COR-L47 (cell line): ENCODE results near the gene MYH16.
"Not testable (repeated sequence)": the region's sequence is repeated elsewhere in the genome, so short reads cannot be mapped to it uniquely, and the experiment has no call there.

Experiments used
- DNase-seq: peaks from one replicate; lab custom pipeline; 2025; lab: John Stamatoyannopoulos, UW

Gene MYH16

DNA sequence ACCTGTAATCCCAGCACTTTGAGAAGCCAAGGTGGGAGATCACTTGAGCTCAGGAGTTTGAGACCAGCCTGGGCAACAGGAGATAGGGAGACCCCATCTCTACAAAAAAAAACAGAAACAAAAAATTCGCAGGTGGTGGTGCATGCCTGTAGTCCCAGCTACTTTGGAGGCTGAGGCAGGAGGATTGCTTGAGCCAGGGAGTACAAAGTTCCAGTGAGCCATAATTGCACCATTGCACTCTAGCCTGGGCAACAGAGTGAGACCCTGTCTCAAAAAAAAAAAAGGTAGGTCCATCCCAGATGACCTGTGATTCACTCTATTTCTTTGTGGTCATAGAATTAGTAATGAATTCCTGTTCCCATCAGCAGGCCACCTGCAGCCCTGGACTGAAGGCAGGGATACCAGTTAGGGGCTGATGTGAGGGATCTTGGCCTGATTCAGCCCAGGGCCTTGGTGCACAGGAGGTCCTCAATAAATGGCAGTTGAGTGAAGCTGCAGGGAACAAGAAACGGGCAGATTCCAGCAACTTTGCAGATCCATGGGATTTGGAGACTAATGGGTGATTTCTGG, at the start of gene MYH16:
Gene MYH16, plus strand, starts transcription at position 364 of the 570 bp plus-strand sequence.
- DNase-seq = no peak

DNA sequence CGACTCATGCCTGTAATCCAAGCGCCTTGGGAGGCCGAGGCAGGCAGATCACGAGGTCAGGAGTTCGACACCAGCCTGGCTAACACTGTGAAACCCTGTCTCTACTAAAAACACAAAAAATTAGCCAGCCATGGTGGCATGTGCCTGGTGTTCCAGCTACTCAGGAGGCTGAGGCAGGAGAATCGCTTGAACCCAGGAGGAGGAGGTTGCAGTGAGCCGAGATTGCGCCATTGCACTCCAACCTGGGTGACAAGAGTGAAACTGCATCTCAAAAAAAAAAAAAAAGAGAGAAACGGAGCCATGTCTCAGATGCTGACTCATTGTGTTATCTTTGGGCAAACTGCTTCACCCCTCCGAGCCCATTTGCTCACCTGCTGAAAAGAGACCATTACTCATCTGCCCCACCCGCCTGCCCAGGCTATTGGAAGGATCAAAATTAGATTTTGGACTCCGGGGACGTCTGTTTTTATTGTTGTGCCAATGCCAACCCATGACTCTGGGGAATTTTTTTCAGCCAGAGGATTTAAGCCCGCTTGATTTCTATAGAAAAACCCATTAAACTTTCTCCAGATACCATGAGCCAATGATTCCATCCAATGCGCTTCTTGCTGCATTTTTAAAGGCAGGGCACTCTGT, 48.3 kb upstream of the MYH16 start:
- DNase-seq = not testable (repeated sequence)

DNA sequence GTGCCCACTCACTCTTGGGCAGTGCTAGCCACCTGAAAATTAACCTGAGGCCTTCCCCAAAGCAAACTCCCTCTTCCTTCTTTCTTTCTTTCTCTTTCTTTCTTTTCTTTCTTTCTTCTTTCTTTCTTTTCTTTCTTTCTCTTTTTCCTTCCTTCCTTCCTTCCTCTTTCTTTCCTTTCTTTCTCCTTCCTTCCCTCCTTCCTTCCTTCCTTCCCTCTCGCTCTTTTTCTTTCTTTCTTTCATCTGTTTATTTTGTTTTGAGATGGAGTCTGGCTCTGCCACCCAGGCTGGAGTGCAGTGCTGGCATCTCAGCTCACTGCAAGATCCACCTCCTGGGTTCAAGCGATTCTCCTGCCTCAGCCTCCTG, 47.8 kb upstream of the MYH16 start:
- DNase-seq = no peak

DNA sequence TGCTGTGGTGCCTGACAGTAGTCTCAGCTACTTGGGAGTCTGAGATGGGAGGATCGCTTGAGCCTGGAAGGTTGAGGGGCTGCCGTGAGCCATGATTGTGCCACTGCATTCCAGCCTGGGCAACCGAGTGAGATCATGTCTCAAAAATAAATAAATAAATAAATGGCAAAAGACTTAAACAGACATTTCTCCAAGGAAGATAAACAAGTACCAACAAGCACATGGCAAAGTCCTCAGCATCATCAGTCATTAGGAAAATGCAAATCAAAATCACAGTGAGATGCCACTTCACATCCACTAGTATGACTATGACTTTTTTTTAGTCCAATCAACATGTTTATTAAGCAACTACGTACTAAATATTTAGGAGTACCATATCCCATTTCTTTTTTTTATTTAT, 43.4 kb upstream of the MYH16 start:
- no peak for DNase-seq

DNA sequence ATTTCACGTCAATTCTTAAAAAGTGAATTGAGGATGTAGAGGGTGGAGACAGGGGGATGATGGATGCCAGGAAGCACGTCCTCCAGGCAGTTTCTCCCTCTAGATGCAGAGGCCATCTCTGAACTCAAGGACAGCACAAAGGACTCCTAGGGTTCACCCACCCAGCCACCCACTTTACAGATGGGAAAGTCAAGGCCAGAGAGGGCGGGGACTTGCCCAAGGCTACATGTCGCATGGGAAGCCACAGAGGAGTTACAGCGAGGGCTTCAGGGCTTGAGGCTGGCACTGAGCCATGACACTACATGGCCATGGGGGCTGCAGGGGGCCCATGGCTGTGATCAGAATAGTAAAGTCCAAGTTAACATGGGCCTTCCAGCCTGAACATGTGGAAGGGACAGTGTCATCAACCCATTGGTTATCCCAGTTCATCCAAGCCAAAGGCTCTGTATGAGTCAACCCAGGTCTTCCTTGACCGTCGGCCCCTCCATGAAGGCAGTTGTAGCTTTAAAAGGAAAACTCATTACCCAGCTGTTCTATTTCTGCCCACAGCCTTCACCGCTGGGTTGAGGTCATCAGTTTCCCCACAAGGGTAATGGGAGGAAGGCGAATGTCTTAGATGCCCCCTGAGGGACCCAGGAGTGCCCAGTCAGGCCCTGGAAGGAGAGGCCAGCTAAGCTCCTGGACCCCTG, 40.4 kb upstream of the MYH16 start:
- DNase-seq = no peak

DNA sequence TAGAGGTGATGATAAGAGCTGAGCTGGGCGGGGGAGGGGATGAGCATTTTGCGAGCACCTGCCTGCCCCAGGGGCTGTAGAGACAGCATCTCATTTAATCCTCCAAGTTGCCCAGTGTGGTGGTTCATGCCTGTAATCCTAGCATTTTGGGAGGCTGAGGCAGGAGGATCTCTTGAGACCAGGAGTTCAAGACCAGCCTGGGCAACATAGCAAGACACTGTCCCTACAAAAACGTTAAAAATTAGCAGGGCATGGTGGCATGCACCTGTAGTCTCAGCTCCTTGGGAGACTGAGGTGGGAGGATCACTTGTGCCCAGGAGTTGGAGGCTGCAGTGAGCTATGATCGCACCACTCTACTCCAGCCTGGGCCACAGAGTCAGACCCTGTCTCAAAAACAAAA, 39.7 kb upstream of the MYH16 start:
- not testable (repeated sequence) for DNase-seq

DNA sequence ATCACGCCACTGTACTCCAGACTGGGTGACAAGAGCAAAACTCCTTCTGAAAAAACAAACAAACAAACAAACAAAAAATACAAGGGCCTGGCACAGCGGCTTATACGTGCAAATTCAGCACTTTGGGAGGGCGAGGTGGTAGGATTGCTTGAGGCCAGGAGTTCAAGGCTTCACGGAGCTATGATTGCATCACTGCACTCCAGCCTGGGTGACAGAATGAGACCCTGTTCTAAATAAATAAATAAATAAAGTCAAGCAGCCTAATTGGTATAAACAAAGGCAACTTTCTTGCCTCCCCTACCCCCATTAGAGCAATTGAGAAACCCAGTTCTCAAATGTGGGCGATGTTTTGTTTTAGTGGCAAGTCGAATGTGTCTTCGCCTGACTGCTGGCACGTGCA, 38.5 kb upstream of the MYH16 start:
- no peak for DNase-seq

DNA sequence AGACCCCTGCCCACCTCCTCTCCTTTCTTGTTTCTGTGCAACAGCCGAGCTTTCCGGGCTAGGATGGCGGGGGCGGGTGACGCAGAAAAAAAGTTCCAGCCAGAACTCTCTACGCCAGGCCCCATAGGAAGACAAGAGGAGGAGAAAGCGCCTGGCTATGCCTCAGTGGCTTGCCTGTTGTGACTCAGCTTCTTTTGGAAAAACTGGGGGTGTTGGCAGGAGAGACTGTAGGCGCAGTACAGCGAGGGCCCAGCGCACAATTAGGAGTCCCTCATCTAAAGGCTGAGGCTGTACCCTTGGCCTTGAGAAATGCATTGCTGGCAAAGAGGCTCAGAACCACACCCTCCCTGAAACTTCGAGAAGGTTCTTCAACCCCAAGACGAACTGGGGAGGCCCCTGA, 36.7 kb upstream of the MYH16 start:
- no peak for DNase-seq

DNA sequence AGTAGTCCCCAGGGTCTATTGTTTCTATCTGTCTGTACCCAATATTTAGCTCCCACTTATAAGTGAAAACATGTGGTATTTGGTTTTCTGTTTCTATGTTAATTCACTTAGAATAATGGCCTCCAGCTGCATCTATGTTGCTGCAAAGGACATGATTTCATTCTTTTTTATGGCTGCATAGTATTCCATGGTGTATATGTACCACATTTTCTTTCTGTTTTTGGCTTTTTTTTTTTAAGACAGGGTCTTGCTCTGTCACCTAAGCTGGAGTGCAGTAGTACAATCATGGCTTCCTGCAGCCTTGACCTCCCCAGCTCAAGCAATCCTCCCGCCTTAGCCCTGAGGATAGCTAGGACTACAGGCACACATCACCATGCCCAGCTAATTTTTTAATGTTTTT, 34.8 kb upstream of the MYH16 start:
- not testable (repeated sequence) for DNase-seq

DNA sequence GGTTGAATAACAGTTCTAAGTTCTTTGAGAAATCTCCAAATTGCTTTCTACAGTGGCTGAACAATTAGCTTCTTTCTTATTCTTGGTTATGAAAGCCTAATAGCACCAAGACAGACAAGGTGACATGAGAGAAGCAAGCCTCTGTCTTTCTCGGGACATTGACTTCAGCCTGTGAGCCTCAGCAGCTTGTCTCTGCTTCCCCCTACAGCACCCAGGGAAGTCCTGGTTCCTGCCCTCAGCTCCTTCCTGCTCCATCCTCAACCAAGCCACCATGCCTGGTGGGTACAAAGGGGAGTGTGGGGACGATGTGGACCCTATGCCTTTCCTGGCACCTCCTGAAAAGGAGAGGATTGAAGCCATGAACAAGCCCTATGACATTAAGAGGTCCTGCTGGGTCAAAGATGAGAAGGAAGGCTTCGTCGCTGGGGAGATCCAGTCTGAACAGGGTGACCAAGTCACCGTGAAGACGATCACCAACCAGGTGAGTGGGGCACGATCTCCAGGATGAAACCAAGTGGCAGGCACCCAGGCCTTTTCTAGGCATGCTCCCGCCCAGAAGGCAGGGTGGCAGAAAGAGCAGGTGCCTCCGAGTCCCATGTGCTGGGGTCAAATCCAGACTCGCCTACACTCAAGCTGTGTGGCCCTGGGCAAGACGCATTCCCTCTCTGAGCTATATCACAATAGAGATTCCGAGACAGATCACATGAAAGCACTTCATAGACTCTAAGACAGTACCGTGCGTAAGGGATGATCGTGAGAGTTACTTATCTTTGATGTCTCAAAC, 33.9 kb upstream of the MYH16 start:
- DNase-seq = no peak

DNA sequence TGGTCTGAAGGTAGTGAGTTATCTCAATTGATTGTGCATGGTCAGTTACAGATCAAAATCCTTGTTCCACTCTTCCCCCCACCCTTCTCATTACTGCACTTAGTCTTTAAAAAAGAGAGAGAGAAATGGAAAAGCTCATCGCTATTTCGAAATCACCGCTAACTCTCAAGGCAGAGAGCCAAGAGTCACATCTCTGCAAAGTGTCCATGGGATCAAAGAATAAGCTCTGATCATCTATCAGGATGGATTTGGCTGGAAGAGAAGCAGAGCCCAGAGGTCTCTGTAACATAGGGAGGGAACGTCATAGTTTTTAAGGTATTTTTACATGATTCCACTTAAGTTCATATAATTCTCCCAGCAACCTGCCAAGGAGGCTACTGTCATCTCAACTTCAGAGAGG, 30.0 kb upstream of the MYH16 start:
- DNase-seq = no peak

DNA sequence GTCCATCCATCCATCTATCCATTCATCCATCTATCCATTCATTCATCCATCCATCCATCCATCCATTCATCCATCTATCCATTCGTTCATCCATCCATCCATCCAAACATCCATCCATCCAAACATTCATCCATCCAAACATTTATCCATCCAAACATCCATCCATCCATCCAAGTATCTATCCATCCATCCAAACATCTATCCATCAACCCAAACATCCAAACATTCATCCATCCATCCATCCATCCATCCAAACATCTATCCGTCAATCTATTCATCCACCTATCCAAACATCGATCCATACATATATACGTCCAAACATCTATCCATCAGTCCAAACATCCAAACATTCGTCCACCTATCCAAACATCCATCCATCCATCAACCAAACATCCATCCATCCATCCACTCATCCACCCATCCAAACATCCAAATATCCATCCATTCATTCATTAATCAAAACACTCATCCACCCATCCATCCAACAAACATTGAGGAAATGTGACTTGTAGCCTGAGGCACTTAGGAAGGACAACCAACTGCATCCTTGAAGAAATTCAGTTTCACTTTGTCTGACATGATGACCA, 28.8 kb upstream of the MYH16 start:
- no peak for DNase-seq

DNA sequence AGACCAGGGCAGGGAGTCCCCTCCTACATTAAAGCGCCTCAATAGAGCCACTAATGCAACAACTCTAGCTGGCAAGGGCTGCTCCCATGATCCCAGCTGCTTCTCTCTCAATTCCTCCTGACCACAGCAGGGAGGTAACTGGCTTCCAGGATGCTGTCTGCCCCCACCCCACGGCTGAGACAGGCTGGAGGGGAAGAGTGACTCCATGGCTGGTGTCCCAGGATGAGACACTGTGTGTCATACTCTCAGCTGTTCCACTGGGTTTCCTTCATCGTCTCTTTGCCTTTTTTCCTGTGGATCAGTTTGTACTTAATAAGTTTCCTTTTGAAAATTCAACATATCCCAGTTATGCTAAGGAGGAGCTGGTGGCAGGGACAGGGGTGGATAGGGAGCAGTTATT, 27.7 kb upstream of the MYH16 start:
- no peak for DNase-seq

DNA sequence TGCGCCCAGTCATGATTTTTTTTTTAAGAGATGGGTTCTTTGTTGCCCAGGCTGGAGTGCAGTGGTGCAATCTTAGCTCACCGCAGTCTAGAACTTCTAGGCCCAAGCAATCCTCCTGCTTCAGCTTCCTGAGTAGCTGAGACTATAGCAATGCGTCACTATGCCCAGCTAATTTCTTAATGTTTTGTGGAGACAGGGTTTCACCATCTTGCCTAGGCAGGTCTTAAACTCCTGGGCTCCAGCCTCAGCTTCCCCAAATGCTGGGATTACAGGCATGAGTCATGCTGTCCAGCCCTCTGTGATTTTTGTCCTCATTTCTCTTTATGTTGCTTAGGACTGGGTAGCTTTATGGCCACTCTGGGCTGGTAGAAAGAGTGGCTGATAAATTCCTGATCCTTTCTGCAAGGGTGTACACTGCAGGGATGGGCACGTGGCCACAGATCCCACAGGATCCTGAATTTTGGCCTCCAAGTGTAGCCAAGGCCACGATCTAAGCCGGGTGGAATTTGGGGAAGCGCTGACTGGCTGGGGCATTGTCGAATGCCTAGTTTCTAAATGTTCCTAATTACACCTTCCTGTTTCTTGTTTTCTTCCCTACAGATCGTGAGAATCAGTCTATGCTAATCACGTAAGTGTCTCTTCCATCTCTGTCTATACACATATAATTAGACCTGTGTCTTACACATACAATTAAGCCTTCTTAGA, 24.1 kb upstream of the MYH16 start:
- no peak for DNase-seq

DNA sequence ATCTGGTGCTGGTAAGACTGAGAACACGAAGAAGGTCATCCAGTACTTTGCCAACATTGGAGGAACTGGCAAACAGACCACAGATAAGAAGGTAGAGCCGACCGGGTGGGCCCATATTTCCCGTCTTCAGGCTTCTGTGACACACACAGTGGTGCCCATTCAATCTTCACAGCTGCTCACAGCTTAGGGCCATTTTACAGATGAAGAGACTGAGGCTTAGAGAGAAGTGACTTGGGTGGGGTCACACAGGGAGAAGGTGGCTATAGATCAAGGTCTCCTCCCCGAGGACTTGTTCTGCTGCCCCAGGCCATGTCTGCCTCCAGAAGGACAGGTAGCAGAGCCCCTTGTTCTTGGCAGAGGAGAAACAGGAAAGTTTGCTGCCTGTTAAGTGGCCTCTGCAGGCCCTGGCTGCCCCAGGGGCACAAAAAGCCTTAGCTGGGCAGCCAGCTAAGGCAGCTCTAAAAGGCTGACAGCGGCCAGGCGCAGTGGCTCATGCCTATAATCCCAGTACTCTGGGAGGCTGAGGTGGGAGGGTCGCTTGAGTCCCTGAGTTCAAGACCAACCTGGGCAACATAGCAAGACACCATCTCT, 22.6 kb upstream of the MYH16 start:
- no peak for DNase-seq

DNA sequence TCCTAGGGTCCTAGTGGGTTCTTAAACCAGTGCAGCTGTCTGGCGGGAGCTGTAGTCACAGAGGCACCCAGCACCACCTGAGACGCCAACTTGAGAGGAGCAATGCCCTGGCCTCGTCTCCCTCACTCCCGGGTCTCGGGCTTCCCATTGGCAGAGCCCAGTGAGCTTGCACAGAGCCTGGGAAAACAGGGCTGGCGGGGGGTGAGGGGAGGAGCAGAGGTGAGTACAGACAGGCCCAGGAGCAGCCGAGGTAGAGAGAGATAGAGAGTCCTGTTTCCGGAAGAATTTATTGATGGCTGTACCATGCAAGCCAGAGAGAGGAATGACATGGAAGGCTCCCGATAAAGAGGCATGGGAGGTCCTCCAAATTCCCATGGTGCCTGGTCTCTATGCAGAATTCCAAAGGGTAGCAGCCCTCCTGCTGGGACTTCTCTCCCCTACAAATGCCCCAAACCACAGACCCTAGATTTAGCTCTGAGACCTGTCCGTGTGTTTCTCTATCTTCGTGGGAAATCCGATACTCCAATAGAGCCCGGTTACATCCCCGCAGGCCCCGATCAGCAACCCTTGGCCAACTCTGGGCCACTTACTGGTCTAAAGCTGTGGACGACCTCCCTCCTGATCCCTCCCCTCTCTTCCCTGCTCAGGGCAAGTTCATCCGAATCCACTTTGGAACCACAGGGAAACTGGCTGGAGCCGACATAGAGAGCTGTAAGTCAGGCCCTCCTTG, 20.3 kb upstream of the MYH16 start:
- no peak for DNase-seq

DNA sequence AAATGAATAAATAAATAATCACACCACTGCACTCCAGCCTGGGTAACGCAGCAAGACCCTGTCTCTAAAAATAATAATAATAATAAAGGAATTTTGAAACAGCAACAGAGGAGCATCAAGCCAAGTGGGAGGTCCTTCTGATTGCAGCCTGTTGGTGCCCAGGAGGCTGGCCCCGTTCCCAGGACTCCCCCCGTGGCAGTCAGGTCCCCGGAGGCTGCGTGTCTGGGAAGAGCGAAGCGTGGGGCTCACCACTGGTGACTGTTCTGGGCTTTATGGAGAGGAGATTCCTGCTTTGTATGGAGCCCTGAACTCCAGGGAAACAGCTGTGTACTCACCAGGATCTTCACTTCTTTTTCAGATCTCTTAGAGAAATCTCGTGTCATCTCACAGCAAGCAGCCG, 19.3 kb upstream of the MYH16 start:
- DNase-seq = no peak

DNA sequence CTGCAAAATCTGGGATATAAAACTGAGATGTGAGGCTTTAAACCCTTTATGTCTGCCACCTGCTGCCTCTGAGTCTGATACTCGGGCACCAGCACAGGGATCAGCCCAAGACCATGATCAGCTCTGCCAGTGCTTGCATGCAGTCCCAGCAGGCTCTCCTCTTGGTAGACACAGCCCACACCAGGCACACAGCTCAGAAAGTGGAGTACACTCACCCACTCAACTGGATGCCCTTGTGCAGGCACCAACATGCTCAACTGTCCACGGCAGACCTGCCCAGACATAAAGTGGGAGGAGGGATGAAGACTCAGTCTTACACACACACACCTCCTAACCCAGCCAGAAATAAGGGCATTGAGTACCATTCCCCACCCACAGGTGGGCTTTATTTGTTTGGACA, 18.2 kb upstream of the MYH16 start:
- no peak for DNase-seq

DNA sequence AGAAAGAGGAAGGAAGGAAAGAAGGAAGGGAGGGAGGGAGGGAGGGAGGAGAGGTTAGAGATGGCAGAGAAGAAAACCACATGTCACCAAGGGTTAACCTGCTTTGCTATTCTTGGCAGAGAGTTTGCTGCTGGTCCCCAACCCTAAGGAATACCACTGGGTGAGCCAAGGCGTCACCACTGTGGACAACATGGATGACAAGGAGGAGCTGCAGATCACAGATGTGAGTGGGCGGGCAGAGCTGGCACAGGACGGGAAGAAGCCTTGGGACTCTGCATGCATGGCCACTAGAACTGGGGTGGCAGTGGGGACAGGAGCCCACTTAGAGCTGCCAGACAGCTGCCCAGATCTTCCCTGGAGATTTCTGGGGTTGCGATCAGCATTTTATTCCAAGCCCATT, 17.2 kb upstream of the MYH16 start:
- no peak for DNase-seq

DNA sequence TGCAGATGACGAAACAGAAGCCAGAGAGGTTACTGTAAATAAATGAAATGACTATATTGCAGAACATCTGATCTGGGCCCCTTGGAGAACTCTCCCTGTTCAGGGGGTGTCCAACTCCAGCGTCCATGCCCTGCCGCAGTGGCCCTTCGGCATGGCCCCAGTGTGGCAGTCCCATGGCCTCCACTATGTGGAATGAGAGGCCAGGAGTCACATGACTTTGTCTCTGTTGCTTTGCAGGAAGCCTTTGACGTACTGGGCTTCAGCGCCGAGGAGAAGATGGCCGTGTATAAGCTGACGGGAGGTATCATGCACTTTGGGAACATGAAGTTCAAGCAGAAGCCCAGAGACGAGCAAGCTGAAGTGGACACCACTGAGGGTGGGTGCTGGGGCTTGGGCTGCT, 15.6 kb upstream of the MYH16 start:
- no peak for DNase-seq

DNA sequence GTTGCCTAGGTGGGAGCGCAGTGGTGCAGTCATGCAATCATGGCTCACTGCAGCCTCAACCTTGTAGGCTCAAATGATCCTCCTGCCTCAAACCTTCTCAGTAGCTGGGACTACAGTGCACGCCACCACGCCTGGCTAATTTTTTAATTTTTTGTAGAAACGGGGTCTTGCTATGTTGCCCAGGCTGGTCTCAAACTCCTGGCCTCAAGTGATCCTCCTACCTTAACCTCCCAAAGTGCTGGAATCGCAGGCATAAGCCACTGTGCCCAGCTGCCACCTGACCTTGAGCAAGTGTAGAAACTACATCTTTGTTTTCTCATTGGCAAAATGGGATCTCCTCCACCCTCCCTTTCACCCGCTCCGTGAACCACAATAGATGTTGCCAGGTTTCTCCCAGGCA, 15.0 kb upstream of the MYH16 start:
- no peak for DNase-seq
